ENCODE measurements around the gene UQCC2.

The UQCC2 gene

DNA sequence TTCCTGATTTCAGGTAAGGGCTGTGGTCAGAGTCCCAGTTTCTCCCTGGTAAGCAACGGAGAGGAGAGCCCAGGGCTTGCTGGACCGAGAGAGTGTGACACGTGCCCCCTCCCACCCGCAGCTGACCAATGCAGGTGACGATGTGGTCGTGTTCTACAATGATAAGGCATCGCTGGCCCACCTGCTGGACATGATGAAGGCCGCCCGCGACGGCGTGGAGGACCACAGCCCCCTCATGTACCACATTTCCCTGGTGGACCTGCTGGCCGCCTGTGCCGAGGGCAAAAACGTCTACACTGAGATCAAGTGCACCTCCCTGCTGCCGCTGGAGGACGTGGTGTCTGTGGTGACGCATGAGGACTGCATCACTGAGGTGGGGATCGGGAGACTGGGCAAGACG is 31.7 kb downstream of the UQCC2 start:
- no peak overlapping the region for H3K27ac ChIP-seq
- no peak for DNase-seq (ENCODE audit: low read depth, low spot score)

DNA sequence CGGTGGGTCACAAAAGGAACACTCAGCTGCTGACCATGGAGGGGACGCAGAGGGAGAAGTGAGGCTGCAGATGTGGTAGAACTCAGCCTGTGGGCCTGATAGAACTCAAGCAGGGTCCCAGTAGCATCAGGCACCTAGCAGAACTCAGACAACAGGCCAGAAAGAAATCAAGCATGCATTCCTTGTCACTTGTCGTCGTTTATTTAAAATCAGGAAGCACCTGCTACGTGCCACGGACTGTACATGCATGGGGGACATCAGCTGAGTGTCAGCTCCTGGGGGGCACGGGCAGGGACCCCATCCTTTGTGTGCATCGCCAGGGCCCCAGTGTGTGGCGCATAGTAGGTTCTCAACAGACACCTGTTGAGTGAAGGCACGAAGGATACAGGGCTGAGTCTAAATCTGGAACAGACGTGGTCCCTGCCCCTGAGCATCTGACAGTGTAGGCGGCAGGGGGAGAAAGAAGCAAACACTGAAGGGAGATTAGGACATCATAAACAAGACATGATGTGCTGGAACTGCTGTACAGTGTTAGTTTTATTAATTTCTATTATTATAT is 32.5 kb downstream of the UQCC2 start:
- no peak overlapping the region for H3K27ac ChIP-seq
- DNase-seq (ENCODE audit: low read depth, low spot score): no peak

DNA sequence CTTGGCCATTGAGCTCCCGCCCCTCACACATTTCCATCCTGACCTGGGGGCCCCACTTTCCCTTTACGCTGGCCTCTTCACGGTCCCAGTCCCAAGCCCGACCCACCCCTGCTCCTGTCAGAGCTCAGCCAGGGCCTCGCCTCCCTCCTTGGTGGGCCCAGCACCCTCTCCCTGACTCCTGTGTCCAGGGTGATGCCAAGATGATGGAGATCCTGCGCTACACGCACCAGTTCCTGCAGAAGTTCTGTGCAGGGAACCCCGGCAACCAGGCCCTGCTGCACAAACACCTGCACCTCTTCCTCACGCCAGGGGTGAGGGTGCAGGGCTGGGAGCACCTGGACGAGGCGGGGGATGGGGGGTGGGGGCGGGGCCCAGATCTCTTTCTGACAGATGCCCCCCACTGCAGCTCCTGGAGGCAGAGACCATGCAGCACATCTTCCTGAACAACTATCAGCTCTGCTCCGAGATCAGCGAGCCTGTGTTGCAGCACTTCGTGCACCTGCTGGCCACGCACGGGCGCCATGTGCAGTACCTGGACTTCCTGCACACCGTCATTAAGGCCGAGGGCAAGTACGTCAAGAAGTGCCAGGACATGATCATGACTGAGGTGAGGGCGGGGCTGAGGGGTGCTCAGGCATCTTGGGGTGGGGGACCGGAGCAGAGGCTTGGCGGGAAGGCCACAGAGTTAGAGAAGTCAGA is 33.1 kb downstream of the UQCC2 start:
- no peak overlapping the region for H3K27ac ChIP-seq
- no peak for DNase-seq (ENCODE audit: low read depth, low spot score)

DNA sequence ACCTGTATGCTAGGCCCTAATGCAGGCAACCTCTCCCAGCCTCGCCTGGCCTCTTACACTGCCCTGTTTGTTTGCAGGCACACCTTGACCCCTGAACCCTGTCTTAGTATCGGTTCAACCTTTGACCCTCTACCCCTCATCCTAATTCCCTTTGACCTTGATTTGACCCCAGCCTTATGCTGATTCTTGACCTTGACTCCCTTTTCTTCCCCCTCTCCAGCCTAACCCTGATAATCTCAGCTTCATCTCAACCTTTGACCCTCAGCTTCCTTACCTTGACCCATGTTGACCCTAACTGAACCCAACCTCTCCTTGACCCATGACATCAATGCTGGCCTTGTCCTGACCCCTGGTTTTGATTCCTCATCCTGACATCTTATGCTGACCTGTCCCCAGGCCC is 33.8 kb downstream of the UQCC2 start:
- H3K27ac ChIP-seq: no peak overlapping the region
- DNase-seq (ENCODE audit: low read depth, low spot score): no peak

DNA sequence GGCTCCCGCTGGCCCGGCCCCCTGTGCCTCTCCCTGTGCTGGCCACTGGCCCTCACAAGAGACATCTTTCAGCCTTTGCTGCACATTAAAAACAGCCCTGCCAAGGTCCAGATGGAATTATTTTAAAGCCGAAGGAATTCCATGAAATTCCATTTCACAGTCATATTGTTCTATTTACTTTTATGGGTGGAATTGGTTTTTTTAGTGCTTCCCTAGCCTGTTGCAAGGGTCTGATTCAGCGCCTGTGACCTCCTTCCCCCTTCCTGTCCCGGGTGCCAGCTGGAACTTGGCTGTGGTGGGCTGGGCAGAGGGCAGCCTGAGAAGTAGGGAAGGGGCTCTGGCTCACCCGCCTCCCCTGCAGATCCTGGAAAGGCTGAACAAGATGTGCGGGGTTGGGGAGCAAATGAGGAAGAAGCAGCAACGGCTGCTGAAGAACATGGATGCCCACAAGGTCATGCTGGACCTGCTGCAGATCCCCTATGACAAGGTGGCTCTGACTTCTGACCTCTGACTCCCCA is 34.3 kb downstream of the UQCC2 start:
- H3K27ac ChIP-seq: no peak overlapping the region
- no peak for DNase-seq (ENCODE audit: low read depth, low spot score)

DNA sequence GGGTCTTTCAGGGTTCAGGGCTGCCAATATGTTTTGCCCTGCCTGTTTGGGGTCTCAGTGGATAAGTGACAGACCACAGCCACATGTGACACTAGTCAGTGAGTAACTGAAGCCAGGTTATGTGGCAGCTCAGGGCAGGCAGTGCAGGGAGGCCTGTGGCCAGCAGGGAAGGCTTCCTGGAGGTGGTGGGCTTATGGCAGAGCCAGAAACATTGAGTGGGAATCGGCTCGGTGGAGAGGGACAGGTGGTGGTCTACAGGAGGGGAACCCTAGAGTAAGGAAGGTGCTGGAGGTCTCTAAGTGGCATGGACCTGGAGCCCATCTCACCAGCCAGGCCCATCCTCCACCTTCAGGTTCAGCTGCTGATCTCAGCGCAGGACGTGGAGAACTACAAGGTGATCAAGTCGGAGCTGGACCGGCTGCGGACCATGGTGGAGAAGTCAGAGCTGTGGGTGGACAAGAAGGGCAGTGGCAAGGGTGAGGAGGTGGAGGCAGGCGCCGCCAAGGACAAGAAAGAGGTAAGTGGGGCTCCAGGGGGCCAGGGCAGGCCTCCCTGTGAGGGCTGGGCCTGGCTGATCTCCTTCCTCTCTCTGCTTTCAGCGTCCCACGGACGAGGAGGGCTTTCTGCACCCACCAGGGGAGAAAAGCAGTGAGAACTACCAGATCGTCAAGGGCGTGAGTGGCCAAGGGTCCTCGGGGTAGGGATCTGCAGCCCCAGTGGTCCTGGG is 34.9 kb downstream of the UQCC2 start:
- no peak for DNase-seq (ENCODE audit: low read depth, low spot score)
- H3K27ac ChIP-seq: no peak overlapping the region

DNA sequence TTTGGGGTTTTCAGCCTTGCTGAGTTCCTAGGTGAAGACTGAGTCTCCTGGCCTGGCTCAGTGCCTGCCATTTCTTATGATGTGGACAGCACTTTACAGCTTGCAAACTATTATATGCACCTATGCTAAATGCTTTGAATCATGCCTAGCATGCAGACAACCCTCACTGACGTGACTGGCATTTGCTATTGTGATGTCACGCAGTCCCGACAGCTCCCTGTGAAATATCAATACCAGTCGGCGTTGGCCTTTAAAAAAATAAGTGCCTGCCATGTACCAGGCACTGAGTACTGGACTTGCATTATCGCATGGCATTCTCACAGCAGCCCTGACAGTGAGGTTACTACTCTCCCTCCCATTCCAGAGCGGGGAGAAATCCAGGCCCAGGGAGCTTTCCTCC is 35.5 kb downstream of the UQCC2 start:
- no peak for DNase-seq (ENCODE audit: low read depth, low spot score)
- no peak overlapping the region for H3K27ac ChIP-seq

DNA sequence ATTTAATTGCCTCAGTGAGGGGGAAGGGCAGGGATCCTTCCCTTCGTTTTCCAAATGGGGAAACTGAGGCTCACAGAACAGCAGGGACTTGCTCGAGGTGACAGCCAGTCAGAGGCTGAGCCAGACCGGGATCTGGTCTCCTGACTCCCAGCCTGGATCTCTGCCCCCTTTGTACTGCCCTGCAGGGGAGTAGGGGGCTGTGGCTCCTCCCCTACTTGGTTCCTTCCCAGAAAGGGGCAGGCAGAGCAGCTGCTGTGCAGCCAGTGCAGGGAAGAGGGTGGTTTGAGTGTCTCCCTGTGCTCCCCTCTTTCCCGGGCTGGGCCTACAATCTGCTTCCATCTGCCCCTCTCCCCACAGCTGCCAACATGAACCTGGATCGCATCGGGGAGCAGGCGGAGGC is 37.6 kb downstream of the UQCC2 start:
- DNase-seq (ENCODE audit: low read depth, low spot score): no peak
- no peak overlapping the region for H3K27ac ChIP-seq

DNA sequence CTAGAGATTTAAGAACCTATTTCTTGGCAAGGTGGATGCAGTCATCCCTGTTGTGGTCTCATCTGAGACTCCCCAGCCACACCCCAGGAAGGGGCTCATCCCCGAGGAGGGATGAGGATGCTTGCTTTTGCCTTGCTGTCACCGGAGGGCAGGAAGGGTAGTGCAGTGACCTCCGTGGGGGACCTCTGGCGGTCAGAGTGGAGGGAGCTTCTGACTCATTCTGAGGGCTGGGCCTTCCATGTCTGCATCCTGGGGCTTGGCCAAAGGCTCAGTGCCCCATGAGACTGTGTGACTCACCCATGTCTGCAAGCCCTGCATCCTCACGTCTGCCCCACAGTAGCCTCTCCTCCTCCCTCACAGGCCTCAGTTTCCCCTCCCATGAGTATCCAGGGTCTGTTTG is 38.7 kb downstream of the UQCC2 start:
- peak overlapping the region; percentile 73 for H3K27ac ChIP-seq
- DNase-seq (ENCODE audit: low read depth, low spot score): peak; percentile 36

DNA sequence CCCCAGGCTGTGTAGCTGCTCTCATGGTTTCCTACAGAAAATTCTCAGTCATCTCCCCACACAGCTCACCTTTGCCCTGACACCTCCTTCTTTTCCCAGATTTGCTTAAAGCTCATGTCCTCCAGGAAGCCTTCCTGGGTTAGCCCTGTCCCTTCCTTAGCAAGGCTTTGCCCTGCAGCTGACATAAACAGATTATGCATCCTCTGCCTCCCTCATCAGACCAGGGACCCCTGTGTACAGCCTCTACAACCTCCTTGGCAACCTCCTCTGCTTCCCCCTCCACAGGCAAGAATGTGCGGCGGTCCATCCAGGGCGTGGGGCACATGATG is 39.8 kb downstream of the UQCC2 start:
- H3K27ac ChIP-seq: peak overlapping the region; percentile 73
- no peak for DNase-seq (ENCODE audit: low read depth, low spot score)

DNA sequence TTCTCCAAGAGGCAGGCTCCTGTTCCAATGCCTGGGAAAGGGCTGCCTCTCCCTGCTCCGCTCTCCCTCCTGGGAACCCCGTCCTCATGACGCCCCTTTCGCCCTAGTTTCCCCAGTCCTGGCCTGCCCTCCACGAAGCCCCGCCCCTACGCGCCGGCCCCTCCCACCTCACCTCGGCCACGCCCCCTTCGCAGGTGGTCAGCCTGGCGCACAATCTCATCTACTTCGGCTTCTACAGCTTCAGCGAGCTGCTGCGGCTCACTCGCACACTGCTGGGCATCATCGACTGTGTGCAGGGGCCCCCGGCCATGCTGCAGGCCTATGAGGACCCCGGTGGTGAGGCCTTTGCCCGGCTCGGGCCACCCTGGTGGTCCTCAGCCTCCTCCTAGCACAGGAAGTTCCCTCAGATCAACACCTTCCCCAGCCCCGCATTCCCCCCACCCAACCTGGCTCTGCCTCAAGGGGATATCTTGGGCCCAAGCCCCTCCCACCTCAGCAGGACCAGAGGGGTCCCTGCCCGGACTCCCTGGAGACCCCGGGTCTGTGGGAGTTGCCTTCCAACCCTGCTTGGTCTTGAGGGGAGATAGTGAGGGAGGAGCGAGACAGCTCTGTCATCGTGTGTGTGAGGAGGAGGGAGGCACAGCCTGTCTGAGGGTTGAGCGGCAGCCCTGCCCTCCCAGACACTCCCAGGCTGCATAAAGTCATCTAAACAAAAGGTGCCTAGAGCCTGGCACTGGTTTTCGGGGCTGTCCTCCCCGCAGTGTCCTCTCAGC is 40.3 kb downstream of the UQCC2 start:
- DNase-seq (ENCODE audit: low read depth, low spot score): no peak
- H3K27ac ChIP-seq: peak overlapping the region; percentile 73

DNA sequence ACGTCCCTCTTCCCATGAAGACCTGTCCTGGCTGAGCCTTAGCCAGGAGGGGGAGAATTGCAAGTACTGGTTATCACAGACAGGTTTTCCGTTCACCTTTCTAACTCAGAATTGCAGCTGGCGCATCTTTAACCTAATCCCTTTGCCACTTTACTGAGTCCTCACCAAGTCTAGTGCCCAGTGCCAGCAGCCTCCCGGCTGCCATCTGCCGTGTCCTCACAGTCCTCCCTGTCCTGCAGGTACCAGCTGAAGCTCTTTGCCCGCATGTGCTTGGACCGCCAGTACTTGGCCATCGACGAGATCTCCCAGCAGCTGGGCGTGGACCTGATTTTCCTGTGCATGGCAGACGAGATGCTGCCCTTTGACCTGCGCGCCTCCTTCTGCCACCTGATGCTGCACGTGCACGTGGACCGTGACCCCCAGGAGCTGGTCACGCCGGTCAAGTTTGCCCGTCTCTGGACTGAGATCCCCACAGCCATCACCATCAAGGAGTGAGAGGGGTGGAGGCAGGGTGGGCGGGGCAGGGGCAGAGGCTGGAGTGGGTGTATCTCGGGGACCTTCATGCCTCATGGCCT is 41.3 kb downstream of the UQCC2 start:
- peak overlapping the region; percentile 73 for H3K27ac ChIP-seq
- DNase-seq (ENCODE audit: low read depth, low spot score): no peak

DNA sequence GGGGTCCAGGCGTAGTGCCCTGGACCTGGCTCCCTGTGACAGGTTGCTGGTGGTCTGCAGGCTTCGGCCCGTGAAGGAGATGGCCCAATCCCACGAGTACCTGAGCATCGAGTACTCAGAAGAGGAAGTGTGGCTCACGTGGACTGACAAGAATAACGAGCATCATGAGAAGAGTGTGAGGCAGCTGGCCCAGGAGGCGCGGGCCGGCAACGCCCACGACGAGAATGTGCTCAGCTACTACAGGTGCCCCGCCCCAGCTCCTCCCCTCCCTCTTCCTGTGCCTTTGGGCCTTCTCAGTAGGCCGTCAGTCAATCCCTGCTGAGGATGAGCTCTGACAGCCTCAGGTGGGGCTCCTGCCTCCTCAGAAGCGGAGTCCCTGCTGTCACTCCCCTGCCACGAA is 42.6 kb downstream of the UQCC2 start:
- H3K27ac ChIP-seq: peak overlapping the region; percentile 73
- peak; percentile 64 for DNase-seq (ENCODE audit: low read depth, low spot score)

DNA sequence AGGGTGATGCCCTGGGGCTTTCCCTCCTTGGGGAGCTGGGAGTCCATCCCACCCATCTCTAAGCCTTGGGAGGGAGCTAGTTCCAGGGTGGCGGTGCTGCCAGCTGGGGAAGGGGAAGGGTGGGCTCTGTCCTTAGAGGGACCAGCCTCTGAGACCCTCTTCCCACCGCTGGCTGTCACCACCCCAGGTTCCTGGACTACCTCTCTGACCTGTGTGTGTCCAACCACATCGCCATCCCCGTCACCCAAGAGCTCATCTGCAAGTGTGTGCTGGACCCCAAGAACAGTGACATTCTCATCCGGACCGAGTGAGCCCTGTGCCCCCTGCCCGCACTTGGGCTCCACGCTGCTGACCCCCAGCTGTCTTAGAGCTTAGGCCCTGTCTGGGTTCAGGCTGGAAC is 43.2 kb downstream of the UQCC2 start:
- peak overlapping the region; percentile 73 for H3K27ac ChIP-seq
- no peak for DNase-seq (ENCODE audit: low read depth, low spot score)

DNA sequence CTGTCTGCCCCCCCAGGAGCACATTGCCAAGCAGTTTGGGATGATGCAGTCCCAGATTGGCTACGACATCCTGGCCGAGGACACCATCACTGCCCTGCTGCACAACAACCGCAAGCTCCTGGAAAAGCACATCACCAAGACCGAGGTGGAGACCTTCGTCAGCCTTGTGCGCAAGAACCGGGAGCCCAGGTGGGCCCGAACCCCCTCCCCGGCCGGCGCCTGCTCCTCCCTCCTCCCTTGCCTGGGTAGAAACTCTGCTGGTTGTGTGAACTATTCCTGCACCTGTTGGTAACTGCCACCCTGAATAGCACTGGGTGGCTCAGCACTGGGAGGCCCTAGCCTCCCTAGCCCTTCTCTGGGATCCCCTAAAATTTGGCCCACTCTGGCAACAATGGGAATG is 43.7 kb downstream of the UQCC2 start:
- H3K27ac ChIP-seq: peak overlapping the region; percentile 73

DNA sequence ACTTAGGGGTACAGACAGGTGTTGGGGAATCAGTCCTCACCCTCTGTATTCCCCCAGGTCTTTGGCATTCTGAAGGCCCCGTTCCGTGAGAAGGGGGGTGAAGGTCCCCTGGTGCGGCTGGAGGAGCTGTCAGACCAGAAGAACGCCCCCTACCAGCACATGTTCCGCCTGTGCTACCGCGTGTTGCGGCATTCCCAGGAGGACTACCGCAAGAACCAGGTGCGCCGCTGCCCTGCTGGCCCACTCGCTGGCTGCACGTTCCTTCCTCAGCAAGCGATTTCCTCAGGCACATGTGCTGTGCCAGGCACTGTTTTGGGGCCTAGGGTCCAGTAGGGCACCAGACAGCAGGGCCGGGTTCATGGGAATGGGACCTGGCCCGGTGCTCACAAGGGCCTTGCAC is 44.4 kb downstream of the UQCC2 start:
- no peak for DNase-seq (ENCODE audit: low read depth, low spot score)

More for the DNA sequence above, 43.7 kb downstream of the UQCC2 start:
- no peak for DNase-seq (ENCODE audit: low read depth, low spot score)

DNA sequence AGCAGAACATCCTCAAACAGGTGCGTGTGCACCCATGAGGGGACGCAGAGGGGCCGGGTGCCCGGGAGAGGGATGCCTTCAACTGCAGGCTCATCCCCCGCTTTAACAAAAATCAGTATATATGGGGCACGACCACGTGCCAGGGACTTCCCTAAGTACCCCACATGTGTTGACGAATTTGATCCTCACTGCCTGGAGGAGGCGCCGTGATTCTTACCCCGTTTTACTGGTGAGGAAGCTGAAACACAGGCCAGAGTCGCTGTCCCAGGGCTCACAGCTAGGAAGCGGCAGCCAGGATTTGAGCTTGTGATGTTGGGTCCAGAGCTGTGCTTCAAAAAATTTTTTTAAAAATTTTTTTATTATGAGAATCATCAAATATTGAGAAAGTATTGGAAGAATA is 45.5 kb downstream of the UQCC2 start:
- DNase-seq (ENCODE audit: low read depth, low spot score): no peak
- no peak overlapping the region for H3K27ac ChIP-seq

More for the DNA sequence above, 44.4 kb downstream of the UQCC2 start:
- H3K27ac ChIP-seq: no peak overlapping the region

DNA sequence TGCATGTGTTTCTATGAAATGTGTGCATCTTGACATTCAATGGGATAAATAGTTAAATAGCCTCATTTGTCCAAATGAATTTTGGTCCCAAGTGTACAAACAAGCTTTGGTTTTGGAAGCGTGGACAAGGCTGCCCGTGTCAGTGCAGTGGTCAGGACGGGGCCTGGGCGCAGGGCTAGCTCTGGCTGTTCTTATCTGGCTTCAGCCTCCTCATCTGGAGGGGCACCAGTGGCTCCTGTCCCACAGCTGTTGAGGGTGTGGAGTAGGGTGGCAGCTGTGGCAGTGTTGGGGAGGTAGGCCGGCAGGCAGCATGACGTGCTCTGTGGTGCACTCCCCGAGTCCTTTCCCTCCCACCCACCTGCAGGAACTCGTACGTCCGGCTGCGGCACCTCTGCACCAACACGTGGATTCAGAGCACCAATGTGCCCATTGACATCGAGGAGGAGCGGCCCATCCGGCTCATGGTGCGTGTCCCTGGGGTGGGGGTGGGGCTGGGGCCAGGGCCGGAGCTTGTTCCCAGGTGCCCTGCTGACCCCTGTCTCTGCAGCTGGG is 46.9 kb downstream of the UQCC2 start:
- H3K27ac ChIP-seq: no peak overlapping the region
- DNase-seq (ENCODE audit: low read depth, low spot score): no peak

DNA sequence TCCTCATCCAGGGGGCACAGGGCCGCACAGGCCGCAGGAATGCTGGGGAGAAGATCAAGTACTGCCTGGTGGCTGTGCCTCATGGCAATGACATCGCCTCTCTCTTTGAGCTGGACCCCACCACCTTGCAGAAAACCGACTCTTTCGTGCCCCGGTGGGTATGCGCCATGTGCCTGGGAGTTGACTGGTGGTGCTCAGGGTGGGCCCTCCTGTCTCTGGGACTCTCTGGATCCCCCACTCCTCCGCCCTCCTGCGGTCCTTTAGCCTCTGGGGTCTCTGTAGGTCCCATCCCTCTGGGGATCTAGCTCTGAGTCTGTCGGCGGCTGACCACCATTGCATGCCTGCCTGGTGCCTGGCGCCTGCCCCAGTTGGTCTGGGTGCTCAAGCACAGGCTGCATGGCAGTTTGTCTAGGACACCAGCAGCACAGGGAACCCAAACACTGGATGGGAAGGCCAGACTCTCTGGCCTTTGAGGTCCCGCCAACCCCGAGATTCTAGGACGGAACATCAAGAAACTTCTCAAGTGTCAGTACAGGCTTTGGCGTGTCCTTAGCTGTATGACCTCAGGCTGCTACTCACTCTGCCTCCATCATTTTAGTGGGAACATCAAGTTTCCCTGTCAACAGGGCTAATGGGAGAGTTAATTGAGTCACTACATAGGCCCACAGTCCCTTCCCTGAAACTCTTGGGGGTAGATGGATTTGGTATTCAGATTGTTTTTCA is 47.6 kb downstream of the UQCC2 start:
- H3K27ac ChIP-seq: no peak overlapping the region
- DNase-seq (ENCODE audit: low read depth, low spot score): no peak

DNA sequence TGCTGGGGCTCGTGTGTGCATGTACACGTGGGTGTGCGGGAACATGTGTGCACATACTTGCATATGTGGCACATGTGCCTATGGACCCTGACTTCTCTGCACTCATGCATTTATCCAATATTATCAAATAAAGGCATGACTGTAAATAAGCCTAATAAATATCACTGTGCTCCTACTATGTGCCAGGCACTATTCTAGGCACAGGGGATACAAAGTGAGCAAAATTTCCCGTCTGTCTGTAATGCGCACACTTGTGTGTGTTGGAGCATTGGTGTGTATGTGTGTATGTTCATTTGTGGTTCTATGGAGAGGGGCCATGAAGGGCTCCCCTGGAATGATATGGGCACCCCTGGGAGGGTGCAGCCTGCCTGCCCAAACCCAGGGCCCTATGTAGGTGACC is 48.5 kb downstream of the UQCC2 start:
- DNase-seq (ENCODE audit: low read depth, low spot score): no peak
- H3K27ac ChIP-seq: no peak overlapping the region

All from epithelial cell of prostate (primary cell).